Measurements from ENCODE around the gene AAR2.

AAR2 gene

GRCh38 chr20:36207602-36208001, 28.7 kb upstream of the AAR2 start:
- no peaks in the 10 kb centered on the region for H4K20me1 ChIP-seq (ENCODE audit: insufficient read depth)
- H3K36me3 ChIP-seq (ENCODE audit: insufficient read depth): no peaks in the 10 kb centered on the region
- TF ChIP-seq CTCF (conservative IDR thresholded peaks at IDR 0.05; ENCODE audit: low read depth, low read length): no peak
- H3K9ac ChIP-seq: no peak overlapping the region
- no peaks in the 10 kb centered on the region for H3K79me2 ChIP-seq (ENCODE audit: insufficient read depth, low read depth)
- peaks cover 6% of the 10 kb centered on the region for H3K4me1 ChIP-seq (ENCODE audit: low read depth, poor library complexity, severe bottlenecking)
- no peak overlapping the region for H3K4me2 ChIP-seq
- no peaks in the 10 kb centered on the region for H3K27me3 ChIP-seq (ENCODE audit: insufficient read depth, low read depth)
- no peak overlapping the region for H3K27ac ChIP-seq
- H2AFZ ChIP-seq (ENCODE audit: low read depth): no peak overlapping the region
- no peak overlapping the region for H3K4me3 ChIP-seq (IDR thresholded peaks at IDR 0.05; ENCODE audit: insufficient read depth, low read depth, low read length)

GRCh38 chr20:36208257-36208656, 28.0 kb upstream of the AAR2 start:
- Histone ChIP-seq H3K4me2 (no peak overlapping the region), H3K27me3 (ENCODE audit: insufficient read depth, low read depth) (no peaks in the 10 kb centered on the region), H3K4me3 (IDR thresholded peaks at IDR 0.05; ENCODE audit: insufficient read depth, low read depth, low read length) (no peak overlapping the region), H3K79me2 (ENCODE audit: insufficient read depth, low read depth) (no peaks in the 10 kb centered on the region), H3K27ac (no peak overlapping the region), H3K9ac (no peak overlapping the region), H3K36me3 (ENCODE audit: insufficient read depth) (no peaks in the 10 kb centered on the region), H4K20me1 (ENCODE audit: insufficient read depth) (no peaks in the 10 kb centered on the region), H2AFZ (ENCODE audit: low read depth) (no peak overlapping the region), H3K4me1 (ENCODE audit: low read depth, poor library complexity, severe bottlenecking) (no peaks in the 10 kb centered on the region)
- no peak for TF ChIP-seq CTCF (conservative IDR thresholded peaks at IDR 0.05; ENCODE audit: low read depth, low read length)

GRCh38 chr20:36210436-36211021, 25.7 kb upstream of the AAR2 start:
- TF ChIP-seq CTCF (conservative IDR thresholded peaks at IDR 0.05; ENCODE audit: low read depth, low read length): no peak
- H3K4me2 ChIP-seq: no peak overlapping the region
- H4K20me1 ChIP-seq (ENCODE audit: insufficient read depth): no peaks in the 10 kb centered on the region
- H3K4me1 ChIP-seq (ENCODE audit: low read depth, poor library complexity, severe bottlenecking): no peaks in the 10 kb centered on the region
- H3K9ac ChIP-seq: no peak overlapping the region
- H3K79me2 ChIP-seq (ENCODE audit: insufficient read depth, low read depth): no peaks in the 10 kb centered on the region
- H3K27ac ChIP-seq: no peak overlapping the region
- no peaks in the 10 kb centered on the region for H3K27me3 ChIP-seq (ENCODE audit: insufficient read depth, low read depth)
- H3K4me3 ChIP-seq (IDR thresholded peaks at IDR 0.05; ENCODE audit: insufficient read depth, low read depth, low read length): no peak overlapping the region
- H3K36me3 ChIP-seq (ENCODE audit: insufficient read depth): no peaks in the 10 kb centered on the region
- no peak overlapping the region for H2AFZ ChIP-seq (ENCODE audit: low read depth)

- Histone ChIP-seq H3K4me2 (no peak overlapping the region), H3K79me2 (ENCODE audit: insufficient read depth, low read depth) (no peaks in the 10 kb centered on the region), H4K20me1 (ENCODE audit: insufficient read depth) (no peaks in the 10 kb centered on the region), H3K27me3 (ENCODE audit: insufficient read depth, low read depth) (no peaks in the 10 kb centered on the region), H3K4me1 (ENCODE audit: low read depth, poor library complexity, severe bottlenecking) (no peaks in the 10 kb centered on the region), H2AFZ (ENCODE audit: low read depth) (no peak overlapping the region), H3K9ac (no peak overlapping the region), H3K4me3 (IDR thresholded peaks at IDR 0.05; ENCODE audit: insufficient read depth, low read depth, low read length) (no peak overlapping the region), H3K36me3 (ENCODE audit: insufficient read depth) (no peaks in the 10 kb centered on the region), H3K27ac (no peak overlapping the region)
- TF ChIP-seq CTCF (conservative IDR thresholded peaks at IDR 0.05; ENCODE audit: low read depth, low read length): no peak
Measured at GRCh38 chr20:36213362-36213761, 22.9 kb upstream of the AAR2 start.

All from KMS-11 (cell line).